Peyer's patch (tissue), 4 donors: ENCODE measurements around the gene LAIR2.

Source experiments
- CTCF ChIP-seq, 6 experiments: fragments of 450-650 bp in 4 of 6; fragments of 200-600 bp in 2 of 6; sonication (generic) in 1 of 6; IDR thresholded peaks; one replicate each; pipeline ENCODE4 v1.5.1; 2017 to 2019; ENCODE audit warnings: antibody characterized with exemption in 6 of 6, mild to moderate bottlenecking in 3 of 6, moderate library complexity in 1 of 6
- POLR2A ChIP-seq, 2 donors: fragments of 450-650 bp; IDR thresholded peaks; one replicate each; pipeline ENCODE4 v1.5.1; 2017; ENCODE audit warnings: antibody characterized with exemption in 2 of 2, mild to moderate bottlenecking in 2 of 2, moderate library complexity in 2 of 2

- TF ChIP-seq POLR2A (IDR thresholded peaks at IDR 0.05), result no peak
- TF ChIP-seq CTCF (IDR thresholded peaks at IDR 0.05), result no peak
Measured at GRCh38 chr19:54455786-54456422, 46.7 kb upstream of the LAIR2 start.
